Mammary epithelial cell (primary cell): ENCODE results near the gene DHRS4.
A peak's percentile ranks its signal among the peaks of the same experiment; 100 is the strongest.

Experiments
- EZH2 ChIP-seq: IDR thresholded peaks from 2 replicates; pipeline ENCODE4 v1.6.1; 2012; ENCODE audit warnings: low read length, inconsistent platforms, borderline replicate concordance
- TF ChIP-seq, protein P1 (sequence below), 2 donors: IDR thresholded peaks in 1 of 2; conservative IDR thresholded peaks in 1 of 2; 2 replicates each; pipeline ENCODE4 v1.5.1; 2011 to 2012; ENCODE audit warnings: inconsistent platforms in 2 of 2, low read length in 2 of 2, mild to moderate bottlenecking in 2 of 2, control low read depth in 1 of 2, low read depth in 1 of 2; ENCODE audit not compliant: insufficient read depth in 1 of 2; ENCODE audit errors: extremely low read depth in 1 of 2

- TF ChIP-seq, protein P1, sequence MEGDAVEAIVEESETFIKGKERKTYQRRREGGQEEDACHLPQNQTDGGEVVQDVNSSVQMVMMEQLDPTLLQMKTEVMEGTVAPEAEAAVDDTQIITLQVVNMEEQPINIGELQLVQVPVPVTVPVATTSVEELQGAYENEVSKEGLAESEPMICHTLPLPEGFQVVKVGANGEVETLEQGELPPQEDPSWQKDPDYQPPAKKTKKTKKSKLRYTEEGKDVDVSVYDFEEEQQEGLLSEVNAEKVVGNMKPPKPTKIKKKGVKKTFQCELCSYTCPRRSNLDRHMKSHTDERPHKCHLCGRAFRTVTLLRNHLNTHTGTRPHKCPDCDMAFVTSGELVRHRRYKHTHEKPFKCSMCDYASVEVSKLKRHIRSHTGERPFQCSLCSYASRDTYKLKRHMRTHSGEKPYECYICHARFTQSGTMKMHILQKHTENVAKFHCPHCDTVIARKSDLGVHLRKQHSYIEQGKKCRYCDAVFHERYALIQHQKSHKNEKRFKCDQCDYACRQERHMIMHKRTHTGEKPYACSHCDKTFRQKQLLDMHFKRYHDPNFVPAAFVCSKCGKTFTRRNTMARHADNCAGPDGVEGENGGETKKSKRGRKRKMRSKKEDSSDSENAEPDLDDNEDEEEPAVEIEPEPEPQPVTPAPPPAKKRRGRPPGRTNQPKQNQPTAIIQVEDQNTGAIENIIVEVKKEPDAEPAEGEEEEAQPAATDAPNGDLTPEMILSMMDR (conservative IDR thresholded peaks at IDR 0.05 in 1 of 2, IDR thresholded peaks at IDR 0.05 in 1 of 2; ENCODE audit: extremely low read depth in 1 of 2, insufficient read depth in 1 of 2, low read depth in 1 of 2, low read length in 2 of 2) = peak; percentile 75 to 93
- TF ChIP-seq EZH2 = no peak
These were observed at the start of gene DHRS4 for GRCh38 chr14:23953464-23954278.
